ENCODE measurements around the gene SLC38A2.

- TF ChIP-seq CTCF (IDR thresholded peaks at IDR 0.05; ENCODE audit: borderline replicate concordance, extremely low read depth, low read length, poor library complexity, severe bottlenecking) (peak; percentile 30), EZH2 (IDR thresholded peaks at IDR 0.05; ENCODE audit: borderline replicate concordance, low read depth, low read length, severe bottlenecking) (no peak)
These were observed 1.5 kb downstream of the SLC38A2 start for GRCh38 chr12:46370792-46371717.
